ENCODE measurements around the gene TAS2R60.
A peak's percentile ranks its signal among the peaks of the same experiment; 100 is the strongest.
"Not testable (repeated sequence)": the region's sequence is repeated elsewhere in the genome, so short reads cannot be mapped to it uniquely, and the experiment has no call there.

The TAS2R60 gene

DNA sequence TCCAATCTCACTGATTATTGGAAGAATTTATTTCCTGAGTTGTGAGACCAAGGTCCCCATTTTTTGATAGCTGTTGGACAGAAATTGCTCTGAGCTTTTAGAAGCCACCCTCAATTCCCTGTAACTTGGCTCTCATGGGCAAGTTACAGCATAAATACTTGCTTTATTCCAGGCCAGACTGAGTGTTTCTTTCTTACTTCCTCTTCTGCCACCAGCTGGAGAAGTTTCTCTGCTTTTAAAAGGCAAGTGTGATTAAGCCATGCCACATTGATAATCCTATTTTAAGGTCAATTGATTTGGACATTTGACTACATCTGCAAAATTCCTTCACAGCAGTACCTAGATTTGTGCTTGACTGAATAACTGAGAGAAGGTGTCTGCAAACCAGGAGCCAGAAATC, 20.3 kb downstream of the TAS2R60 start:
- FAIRE-seq = no peak
- no peak for DNase-seq (ENCODE audit: insufficient read length, low spot score)

DNA sequence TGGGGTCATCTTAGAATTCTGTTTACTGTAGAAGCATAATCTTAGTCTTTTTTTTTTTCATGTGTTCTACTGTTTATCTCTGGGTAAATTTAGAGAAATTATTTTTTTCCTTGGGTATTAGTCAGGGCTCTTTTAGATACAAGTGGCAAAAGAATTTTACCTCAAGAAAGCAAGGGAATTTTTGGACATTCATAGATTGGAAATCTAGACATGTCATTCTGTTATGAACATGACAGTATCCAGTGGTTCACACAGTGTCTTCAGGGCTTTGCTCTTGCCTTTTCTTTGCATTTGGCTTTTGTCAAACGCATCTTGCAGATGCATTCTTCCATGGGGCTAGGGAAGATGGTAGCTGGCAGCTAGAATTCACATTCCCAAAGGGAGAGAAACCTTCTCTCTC, 20.7 kb downstream of the TAS2R60 start:
- DNase-seq (ENCODE audit: insufficient read length, low spot score) (no peak), FAIRE-seq (no peak)

DNA sequence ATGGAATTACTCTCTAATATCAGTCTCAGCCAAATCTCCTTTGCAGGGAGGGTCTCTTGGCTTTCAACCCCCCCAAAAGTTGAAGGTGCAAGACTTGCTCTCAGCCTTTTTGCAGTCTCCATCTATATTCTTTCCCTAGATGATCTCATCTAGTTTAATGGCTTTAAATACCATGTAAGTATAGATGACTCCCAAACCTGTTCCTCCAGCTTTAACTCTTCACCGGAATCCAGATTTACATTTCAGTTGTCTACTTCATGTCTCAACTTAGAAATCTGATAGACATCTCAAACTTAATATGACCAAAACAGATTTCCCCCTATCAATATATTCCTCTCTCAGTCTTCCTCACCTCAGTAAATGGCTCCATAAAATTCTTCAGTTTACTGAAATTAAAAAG, 24.5 kb downstream of the TAS2R60 start:
- FAIRE-seq (no peak), DNase-seq (ENCODE audit: insufficient read length, low spot score) (no peak)

DNA sequence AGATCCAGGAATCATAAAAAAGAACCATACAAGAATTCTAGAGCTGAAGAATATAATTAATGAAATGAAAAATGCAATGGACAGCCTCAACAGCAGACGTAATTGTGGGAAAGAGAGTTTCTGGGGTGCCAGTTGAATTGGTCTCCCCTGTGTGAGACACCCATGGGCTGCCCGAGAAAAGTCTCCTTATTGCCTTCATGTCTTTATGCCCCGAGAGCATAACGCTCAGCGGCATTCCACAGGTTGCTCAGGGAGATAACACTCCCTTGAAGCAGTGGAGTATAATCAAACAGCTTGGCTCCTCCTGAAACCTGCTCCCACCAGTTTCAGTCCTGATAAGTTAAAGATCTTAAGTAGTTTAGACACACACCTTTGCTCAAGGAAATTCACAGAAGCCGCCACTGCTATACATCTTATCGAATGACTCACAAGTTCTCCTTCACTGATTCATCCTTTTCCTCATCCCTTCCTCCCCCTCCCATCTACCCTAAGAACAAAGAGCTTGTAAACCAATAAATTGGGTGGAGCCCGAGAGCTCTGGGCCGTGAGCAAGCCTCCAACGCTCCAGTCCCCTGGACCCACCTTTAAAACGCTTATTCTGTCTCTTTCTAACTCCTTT, 28.9 kb downstream of the TAS2R60 start:
- DNase-seq (ENCODE audit: insufficient read length, low spot score); FAIRE-seq: not testable (repeated sequence)

DNA sequence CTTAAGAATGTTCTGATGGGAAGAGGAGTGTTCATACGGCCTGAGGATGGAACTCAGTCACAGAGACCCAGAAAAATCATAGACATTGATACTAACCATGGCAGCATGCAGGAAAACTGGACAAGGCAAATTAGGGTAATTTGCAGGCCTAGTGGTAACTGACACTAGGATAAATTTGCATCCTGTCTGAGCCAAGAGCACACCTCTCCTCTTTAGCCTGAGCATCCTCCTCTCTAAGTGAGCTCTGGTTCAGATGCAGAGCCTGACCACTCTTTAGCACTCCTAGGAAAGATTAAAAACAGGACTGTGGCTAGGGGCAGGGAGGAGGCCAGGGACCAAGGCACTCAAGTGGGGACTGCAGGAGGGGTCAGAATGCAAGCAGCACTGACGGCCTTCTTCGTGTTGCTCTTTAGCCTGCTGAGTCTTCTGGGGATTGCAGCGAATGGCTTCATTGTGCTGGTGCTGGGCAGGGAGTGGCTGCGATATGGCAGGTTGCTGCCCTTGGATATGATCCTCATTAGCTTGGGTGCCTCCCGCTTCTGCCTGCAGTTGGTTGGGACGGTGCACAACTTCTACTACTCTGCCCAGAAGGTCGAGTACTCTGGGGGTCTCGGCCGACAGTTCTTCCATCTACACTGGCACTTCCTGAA, 34.4 kb downstream of the TAS2R60 start, which contains the start of gene TAS2R41:
Gene TAS2R41 (plus strand): TSS at position 373 of the 650 bp plus-strand sequence. CDS start 0 bp downstream, at position 373.
- FAIRE-seq = no peak
- DNase-seq (ENCODE audit: insufficient read length, low spot score) = no peak

DNA sequence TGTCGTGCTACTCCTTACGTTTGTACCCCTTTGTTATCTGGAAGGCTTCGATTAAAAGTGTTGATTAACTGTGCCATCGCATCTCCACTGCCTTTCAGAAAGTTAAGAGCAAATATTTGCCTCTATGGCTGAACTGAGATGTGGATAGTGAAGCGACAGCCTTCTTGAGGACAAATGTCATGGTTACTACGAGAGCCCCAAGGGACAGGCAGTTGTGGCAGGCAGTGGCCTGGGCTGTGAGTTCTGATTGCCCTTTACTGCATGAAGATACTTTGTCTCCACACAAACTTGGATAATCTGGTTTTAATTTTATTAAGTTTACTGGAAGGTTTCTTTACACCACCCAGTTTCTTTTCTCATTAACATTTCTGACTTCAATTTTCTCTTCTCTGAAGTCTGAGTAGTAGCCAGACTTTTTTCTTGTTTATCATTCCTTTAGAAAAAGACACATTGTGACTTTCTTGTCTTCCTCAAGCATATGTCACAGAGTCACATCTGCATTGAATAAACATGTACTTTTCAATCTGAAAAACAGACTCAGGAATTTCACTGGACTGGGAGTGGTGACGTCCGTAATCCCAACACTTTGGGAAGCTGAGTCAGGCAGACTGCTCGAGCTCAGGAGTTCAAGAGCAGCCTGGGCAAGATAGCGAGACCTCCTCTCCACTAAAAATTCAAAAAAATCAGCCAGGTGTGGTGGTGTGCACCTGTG, 36.0 kb downstream of the TAS2R60 start:
- DNase-seq (ENCODE audit: insufficient read length, low spot score) (no peak), FAIRE-seq (no peak)

DNA sequence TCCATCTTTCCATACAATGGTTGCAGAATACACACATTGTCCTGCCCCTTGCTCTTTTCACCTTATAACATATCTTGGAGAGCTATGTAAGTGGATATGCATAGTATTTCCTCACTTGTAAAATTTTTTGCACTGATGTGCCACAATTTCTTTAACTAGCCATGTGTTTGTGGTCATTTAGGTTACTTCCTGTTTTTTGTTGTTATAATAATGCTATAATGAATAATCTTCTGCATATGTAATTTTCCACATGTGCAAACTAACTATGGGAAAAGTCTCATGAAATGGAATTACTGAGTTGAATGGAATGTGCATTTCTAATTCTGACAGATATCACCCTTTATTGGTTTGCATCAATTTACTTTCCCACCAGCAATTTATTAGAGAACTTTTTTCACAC, 37.2 kb downstream of the TAS2R60 start:
- DNase-seq (ENCODE audit: insufficient read length, low spot score) = no peak
- FAIRE-seq = no peak

DNA sequence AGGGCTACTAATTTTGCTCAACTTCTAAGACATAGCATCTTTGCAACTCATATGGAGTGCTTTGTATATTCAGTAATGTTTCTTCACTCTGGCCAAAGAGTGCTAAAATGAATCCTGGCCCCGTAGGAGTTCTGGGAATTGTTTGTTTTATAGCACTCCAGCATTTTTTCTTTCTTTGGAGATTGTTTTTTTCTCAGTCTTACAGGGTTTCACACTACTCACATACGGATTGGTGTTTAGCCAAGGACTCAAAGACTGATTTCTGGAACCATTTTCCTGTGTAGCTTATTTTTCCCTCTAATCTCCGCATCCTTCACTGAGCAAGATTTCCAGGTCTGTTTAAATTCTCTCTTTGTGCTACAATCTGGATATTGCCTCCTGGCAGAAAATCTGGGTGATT, 40.9 kb downstream of the TAS2R60 start:
- FAIRE-seq = no peak
- DNase-seq (ENCODE audit: insufficient read length, low spot score) = no peak

DNA sequence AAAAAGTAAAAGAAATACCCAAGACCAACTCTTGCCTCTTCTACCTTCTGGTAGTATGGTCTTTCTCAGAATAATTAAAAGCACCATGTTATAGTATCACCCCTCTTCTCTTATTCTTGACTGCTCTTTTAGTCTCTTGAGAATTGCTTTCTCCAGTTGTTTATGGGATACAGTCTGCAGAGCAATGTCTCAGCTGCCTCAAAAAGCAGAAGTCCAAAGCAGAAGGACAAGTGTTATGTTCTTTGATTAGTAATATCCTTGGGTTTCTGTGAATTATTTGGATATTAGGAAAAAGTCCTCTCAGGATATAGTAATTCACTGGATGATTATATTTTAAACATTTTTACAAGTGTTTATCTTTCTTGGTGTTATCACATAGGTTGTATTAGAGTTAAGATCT, 41.8 kb downstream of the TAS2R60 start:
- DNase-seq (ENCODE audit: insufficient read length, low spot score) = no peak
- no peak for FAIRE-seq

DNA sequence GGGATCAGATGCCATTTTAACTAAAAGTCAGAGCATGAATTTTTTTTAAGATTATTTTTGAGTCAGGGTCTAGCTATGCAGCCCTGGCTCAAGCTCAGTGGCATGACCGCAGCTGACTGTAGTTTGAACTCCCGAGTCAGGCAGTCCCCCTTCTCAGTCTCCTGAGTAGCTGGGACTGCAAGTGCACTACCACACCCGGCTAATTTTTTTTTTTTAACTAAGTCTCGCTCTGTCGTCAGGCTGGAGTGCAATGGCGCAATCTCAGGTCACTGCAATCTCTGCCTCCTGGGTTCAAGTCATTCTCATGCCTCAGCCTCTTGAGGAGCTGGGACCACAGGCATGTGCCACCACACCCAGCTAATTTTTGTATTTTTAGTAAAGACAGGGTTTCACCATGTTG, 42.2 kb downstream of the TAS2R60 start:
- DNase-seq (ENCODE audit: insufficient read length, low spot score) = no peak
- FAIRE-seq = no peak

DNA sequence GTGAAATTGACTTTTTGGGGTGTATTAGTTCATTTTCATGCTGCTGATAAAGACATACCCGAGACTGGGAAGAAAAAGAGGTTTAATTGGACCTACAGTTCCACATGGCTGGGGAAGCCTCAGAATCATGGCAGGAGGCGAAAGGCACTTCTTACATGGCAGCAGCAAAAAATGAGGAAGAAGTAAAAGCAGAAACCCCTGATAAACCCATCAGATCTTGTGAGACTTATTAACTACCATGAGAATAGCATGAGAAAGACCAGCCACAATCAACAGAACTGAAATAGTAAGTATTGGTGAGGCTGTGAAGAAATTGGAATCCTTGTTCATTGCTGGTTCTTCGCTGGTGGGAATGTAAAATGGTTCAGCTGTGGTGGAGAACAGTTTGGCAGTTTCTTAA, 43.0 kb downstream of the TAS2R60 start:
- DNase-seq (ENCODE audit: insufficient read length, low spot score); FAIRE-seq: not testable (repeated sequence)

DNA sequence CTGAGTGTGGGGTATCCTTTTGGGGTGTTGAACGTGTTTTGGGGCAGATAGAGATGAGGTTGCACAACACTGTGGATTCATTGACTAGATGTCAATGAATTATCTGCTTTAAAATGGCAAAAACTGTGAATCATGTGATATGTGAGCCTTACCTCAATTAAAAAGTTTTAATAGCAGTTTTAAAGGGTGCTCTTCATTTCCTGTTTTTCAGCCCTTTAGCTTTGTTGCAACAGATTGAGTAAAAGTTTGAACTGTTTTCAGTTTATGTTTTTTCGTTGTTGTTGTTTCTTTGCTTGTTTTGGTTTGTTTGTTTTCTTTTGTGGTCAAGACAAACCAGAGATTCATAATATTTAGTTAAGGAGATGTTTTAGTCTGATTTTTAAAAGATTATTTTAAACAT, 43.8 kb downstream of the TAS2R60 start:
- FAIRE-seq (no peak), DNase-seq (ENCODE audit: insufficient read length, low spot score) (no peak)

DNA sequence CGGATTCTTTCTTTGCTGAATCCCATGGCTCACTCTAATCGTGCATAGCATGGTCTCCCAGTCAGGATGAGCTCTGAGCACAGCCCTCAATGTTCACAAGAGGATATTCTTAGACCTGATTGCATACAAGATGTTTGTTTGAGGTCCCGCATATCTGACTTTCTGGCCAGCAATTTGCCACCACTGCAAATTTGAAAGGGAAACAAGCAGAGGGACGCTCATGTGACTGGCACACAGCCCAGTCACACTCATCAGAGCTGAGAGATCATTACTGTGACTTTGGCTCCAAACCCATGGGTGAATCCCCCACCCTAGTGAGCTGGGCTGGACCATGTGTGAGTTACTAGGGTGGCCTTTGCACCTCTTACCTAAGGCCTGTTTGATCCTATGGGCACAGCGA, 44.3 kb downstream of the TAS2R60 start:
- no peak for FAIRE-seq
- no peak for DNase-seq (ENCODE audit: insufficient read length, low spot score)

DNA sequence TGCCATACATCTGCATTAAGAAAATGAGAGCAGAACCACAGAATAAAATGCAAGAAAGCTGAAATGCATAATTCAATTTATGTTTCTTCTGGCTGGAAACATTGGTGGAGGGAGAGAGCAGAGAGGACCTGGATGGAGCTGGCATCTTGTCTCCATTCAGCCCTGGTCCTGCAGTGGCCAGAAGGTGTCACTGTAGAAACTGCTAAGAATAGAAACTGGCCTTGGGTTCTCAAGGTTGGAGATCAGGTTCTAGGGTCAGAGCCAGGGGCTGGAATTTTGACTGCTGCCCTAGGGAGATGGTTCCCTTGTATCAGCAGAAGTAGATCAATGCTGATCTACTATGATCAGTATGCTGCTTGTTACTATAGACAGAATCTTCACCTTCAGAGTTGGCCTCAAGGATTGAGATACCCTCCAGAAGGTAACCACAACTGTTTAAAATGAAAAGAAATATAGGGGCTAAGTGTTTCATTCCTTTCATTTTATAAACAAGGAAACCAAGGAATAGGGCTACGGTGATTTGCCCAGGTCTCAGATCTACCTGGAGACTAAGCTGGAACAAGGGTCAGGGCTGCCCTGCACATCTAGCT, 47.6 kb downstream of the TAS2R60 start:
- peak; percentile 26 for FAIRE-seq
- no peak for DNase-seq (ENCODE audit: insufficient read length, low spot score)

DNA sequence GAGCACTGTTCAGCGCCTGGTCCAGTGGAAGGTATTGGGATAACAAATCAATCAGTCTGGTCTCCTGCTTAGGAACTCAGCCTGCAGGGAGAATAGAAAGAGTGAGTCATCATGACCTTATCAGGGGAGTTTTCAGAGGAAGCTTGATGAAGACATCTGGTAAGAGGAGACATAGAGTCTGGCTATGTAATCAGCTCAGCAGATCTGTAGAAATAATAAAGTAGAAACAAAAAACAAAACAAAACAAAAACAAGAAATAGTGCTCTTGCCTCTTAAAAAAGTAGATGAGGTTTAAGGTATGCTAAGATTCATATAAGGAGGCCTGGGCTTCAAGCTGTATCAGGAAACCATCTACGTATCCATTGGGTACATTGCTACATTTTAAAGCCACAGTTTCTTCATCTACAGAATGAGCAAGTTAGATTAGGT, 48.8 kb downstream of the TAS2R60 start:
- DNase-seq (ENCODE audit: insufficient read length, low spot score) (no peak), FAIRE-seq (no peak)

DNA sequence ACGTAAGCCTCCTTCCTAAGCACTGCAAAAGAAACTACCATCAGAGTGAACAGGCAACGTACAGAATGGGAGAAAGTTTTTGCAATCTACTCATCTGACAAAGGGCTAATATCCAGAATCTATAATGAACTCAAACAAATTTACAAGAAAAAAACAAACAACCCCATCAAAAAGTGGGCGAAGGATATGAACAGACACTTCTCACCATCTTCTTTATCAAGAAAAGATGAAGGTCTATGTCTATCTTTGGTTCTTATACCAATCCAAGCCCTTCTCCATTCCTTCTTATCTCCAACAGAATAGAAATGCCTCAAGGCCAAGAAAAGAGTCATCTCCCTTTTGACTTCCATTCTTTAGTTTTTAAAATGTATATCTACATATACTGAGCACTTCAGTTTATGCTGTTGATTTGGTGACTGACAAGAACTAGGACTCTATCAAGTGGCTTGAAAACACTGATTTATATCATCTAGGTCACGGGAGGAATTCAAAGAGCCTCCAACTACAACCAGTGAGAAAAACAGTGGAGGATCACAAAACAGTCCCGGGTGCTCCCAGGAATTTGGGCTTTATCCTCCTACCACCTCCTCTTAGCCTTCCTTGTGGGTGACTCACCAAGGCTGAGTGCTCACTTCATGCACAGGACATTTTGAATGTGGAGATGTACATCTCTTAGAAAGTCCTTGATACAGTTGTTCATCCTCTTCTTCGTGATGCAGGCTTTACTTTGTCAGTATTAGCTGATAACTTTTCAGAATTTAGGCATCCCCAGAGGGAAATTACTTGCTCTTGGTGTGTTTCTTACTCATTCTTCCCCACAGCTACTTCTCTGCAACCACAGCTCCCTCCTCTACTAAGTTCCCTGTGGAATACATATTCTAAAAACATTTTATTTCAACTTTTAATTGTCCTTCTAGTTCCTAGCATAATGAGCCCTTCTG, 49.8 kb downstream of the TAS2R60 start:
- DNase-seq (ENCODE audit: insufficient read length, low spot score) (no peak), FAIRE-seq (no peak)

DNA sequence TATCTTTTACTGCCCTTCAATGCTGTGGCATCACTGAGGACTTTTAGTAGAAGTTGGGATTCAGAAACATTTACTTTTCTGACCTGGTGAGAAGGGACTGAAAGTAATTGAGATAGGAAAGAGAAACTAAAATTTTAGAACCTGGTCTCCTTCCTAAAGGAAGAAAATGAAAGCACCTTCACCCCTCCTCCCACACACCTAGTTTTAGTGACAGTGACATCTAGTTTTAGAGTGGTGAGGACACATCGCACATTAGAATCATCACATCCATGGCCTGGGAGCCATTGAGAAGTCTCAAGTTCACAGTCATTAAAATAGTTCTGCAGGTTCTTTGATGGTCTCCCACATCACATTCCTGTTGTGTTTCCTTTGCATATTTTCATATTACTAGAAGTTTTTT, 50.5 kb downstream of the TAS2R60 start:
- FAIRE-seq (no peak), DNase-seq (ENCODE audit: insufficient read length, low spot score) (no peak)
